SK-N-SH (cell line): Measurements from ENCODE around the gene PAXX.

Experiments
- CTCF ChIP-seq: fragments of 200-600 bp; sonication (generic); IDR thresholded peaks from 2 replicates; pipeline ENCODE4 v1.6.1; 2017; ENCODE audit warnings: antibody characterized with exemption, mild to moderate bottlenecking, moderate library complexity
- FOXM1 ChIP-seq: IDR thresholded peaks from 2 replicates; pipeline ENCODE4 v1.4.0; 2012; ENCODE audit warnings: low read depth, mild to moderate bottlenecking

- TF ChIP-seq CTCF (no peak), FOXM1 (no peak)
These were observed 40.6 kb downstream of the PAXX start for GRCh38 chr9:137032858-137033257.
